PC-3 (cell line): Measurements from ENCODE around the gene CLEC2L. TPM values are rescaled to one million over a fixed set of nuclear protein-coding genes. Genes with fewer than 3 reads are reported as not detected.
A peak's percentile ranks its signal among the peaks of the same experiment; 100 is the strongest.

ENCODE experiments used
- ATAC-seq: fragments of 200-7000 bp; cut with Tn5 transposase; 2 replicates; pipeline ENCODE4 v1.9.1; 2020; ENCODE audit warnings: mild to moderate bottlenecking, moderate library complexity
- BruUV-seq: library from RNA; stranded (reverse); fragments of 400-500 nt; replicated peaks from 2 replicates; lab custom pipeline; 2021; lab: Mats Ljungman, UMichigan
- CTCF ChIA-PET: fragments of 300-600 bp; sonication (Branson Sonifier 250); formaldehyde crosslinking; loops from one replicate; lab custom pipeline; 2022; ENCODE audit warnings: antibody characterized with exemption; lab: Charles Lee
- POLR2A ChIA-PET: fragments of 300-600 bp; sonication (Branson Sonifier 250); formaldehyde crosslinking; loops from one replicate; lab custom pipeline; 2022; ENCODE audit warnings: antibody characterized with exemption; ENCODE audit not compliant: unreplicated experiment; lab: Charles Lee
- DNase-seq: peaks from one replicate; pipeline ENCODE4 v3.0.0-alpha.2; 2015
- H2AFZ ChIP-seq: fragments of 300-600 bp; sonication (generic); 2 replicates; pipeline ENCODE4 v1.6.0; 2016; ENCODE audit warnings: antibody characterized with exemption, low read length
- H3F3A ChIP-seq: fragments of 300-600 bp; sonication (generic); one replicate; pipeline ENCODE4 v1.6.0; 2017; ENCODE audit warnings: antibody characterized with exemption, low read length, control low read depth, mild to moderate bottlenecking; ENCODE audit not compliant: unreplicated experiment
- H3K27ac ChIP-seq: fragments of 300-600 bp; sonication (generic); 2 replicates; pipeline ENCODE4 v1.5.1; 2016; ENCODE audit warnings: mild to moderate bottlenecking, low read length
- H3K27me3 ChIP-seq: fragments of 300-600 bp; sonication (generic); 2 replicates; pipeline ENCODE4 v1.6.1; 2016; ENCODE audit warnings: low read length, mixed read lengths
- H3K36me3 ChIP-seq: fragments of 300-600 bp; sonication (generic); 2 replicates; pipeline ENCODE4 v1.6.1; 2016; ENCODE audit warnings: low read depth, mixed run types, low read length, mixed read lengths
- H3K4me1 ChIP-seq: fragments of 300-600 bp; sonication (generic); 2 replicates; pipeline ENCODE4 v1.5.1; 2016; ENCODE audit warnings: low read length; ENCODE audit not compliant: insufficient read depth
- H3K4me2 ChIP-seq: fragments of 300-600 bp; sonication (generic); 2 replicates; pipeline ENCODE4 v1.6.0; 2016; ENCODE audit warnings: low read length
- H3K4me3 ChIP-seq: fragments of 300-600 bp; sonication (generic); 2 replicates; pipeline ENCODE4 v1.5.1; 2016; ENCODE audit warnings: mild to moderate bottlenecking, low read length, mixed read lengths
- H3K79me2 ChIP-seq: fragments of 300-600 bp; sonication (generic); 2 replicates; pipeline ENCODE4 v1.6.1; 2017; ENCODE audit warnings: low read length, mixed read lengths
- H3K9ac ChIP-seq: fragments of 300-600 bp; sonication (generic); 2 replicates; pipeline ENCODE4 v1.6.0; 2016; ENCODE audit warnings: mild to moderate bottlenecking, low read length
- H3K9me2 ChIP-seq: fragments of 300-600 bp; sonication (generic); replicated peaks from 2 replicates; pipeline ENCODE4 v1.6.1; 2016; ENCODE audit warnings: mixed run types, low read length, mixed read lengths
- H3K9me3 ChIP-seq: fragments of 300-600 bp; sonication (generic); 2 replicates; pipeline ENCODE4 v1.6.1; 2016; ENCODE audit warnings: low read length, mixed read lengths
- H4K20me1 ChIP-seq: fragments of 300-600 bp; sonication (generic); 2 replicates; pipeline ENCODE4 v1.6.1; 2016; ENCODE audit warnings: low read length, mixed read lengths
- EZH2 ChIP-seq: fragments of 300-600 bp; sonication (generic); IDR thresholded peaks from one replicate; pipeline ENCODE4 v1.6.1; 2017; ENCODE audit warnings: antibody characterized with exemption, mild to moderate bottlenecking, low read length; ENCODE audit not compliant: unreplicated experiment
- EZH2phosphoT487 ChIP-seq: fragments of 300-600 bp; sonication (generic); IDR thresholded peaks from 2 replicates; pipeline ENCODE4 v1.6.1; 2018; ENCODE audit warnings: mild to moderate bottlenecking, antibody characterized with exemption, low read length, borderline replicate concordance
- intact Hi-C: fragments of 100-400 bp; cut with micrococcal nuclease; formaldehyde crosslinking; loops from 2 replicates; pipeline ENCODE4 v1.9.0; 2023
- total RNA-seq: library from RNA; depleted of rRNA; stranded (reverse); fragments of >200 nt; gene quantifications from 2 replicates; pipeline ENCODE4 v1.2.3, GENCODE V29; 2014
- TF ChIP-seq, protein P1 (sequence below): fragments of 300-600 bp; sonication (generic); conservative IDR thresholded peaks from 2 replicates; pipeline ENCODE4 v1.5.1; 2017; ENCODE audit warnings: antibody characterized with exemption, low read depth, mild to moderate bottlenecking, low read length

Gene CLEC2L
- total RNA-seq, 1 experiment from 2014 or later = not detected

DNA sequence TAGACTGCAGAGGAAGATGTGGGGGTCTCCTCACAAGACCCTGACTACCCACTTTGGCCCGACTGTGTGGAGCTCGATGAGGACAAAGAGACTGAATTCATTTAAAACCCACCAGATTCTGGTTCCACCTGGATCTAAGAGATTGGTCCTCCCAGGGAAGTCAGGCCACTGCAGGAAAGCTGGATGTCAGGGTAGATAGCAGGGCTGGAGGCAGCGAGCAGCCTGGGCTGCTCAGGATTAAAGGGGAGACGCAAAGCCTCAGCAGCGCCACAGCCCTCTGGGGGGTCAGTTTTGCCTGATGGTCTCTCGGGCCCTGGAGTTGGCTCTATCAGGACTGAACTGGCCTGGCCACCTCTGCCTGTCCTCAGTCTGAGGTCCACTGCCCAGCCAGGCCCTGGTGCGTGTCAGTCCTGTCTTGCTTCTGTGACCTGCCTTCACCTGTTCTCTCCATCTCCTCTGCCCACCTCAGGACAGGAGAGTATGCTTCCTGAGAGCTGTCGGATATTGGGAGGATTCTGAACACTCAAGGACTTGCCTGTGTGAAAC is 27.8 kb upstream of the CLEC2L start:
- H4K20me1 ChIP-seq = no peaks in the 10 kb centered on the region
- H2AFZ ChIP-seq = no peak overlapping the region
- no peaks in the 10 kb centered on the region for H3K9me2 ChIP-seq
- H3K4me1 ChIP-seq = no peaks in the 10 kb centered on the region
- ATAC-seq = no peak
- H3F3A ChIP-seq = no peaks in the 10 kb centered on the region
- CTCF ChIA-PET = no interaction called here
- H3K27me3 ChIP-seq = no peaks in the 10 kb centered on the region
- H3K36me3 ChIP-seq = no peaks in the 10 kb centered on the region
- DNase-seq = no peak
- BruUV-seq = no TSS peak
- POLR2A ChIA-PET = no interaction called here
- no peak overlapping the region for H3K27ac ChIP-seq
- no peaks in the 10 kb centered on the region for H3K9me3 ChIP-seq
- TF ChIP-seq EZH2 (no peak), EZH2phosphoT487 (no peak)
- TF ChIP-seq, protein P1, sequence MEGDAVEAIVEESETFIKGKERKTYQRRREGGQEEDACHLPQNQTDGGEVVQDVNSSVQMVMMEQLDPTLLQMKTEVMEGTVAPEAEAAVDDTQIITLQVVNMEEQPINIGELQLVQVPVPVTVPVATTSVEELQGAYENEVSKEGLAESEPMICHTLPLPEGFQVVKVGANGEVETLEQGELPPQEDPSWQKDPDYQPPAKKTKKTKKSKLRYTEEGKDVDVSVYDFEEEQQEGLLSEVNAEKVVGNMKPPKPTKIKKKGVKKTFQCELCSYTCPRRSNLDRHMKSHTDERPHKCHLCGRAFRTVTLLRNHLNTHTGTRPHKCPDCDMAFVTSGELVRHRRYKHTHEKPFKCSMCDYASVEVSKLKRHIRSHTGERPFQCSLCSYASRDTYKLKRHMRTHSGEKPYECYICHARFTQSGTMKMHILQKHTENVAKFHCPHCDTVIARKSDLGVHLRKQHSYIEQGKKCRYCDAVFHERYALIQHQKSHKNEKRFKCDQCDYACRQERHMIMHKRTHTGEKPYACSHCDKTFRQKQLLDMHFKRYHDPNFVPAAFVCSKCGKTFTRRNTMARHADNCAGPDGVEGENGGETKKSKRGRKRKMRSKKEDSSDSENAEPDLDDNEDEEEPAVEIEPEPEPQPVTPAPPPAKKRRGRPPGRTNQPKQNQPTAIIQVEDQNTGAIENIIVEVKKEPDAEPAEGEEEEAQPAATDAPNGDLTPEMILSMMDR = no peak
- no peak overlapping the region for H3K4me2 ChIP-seq
- no peak overlapping the region for H3K9ac ChIP-seq
- no peak overlapping the region for H3K4me3 ChIP-seq
- intact Hi-C loops = loop anchor here (10.0 kb wide), 1 partner anchor 59 kb away; no protein-coding TSS in a partner anchor
- no peaks in the 10 kb centered on the region for H3K79me2 ChIP-seq

DNA sequence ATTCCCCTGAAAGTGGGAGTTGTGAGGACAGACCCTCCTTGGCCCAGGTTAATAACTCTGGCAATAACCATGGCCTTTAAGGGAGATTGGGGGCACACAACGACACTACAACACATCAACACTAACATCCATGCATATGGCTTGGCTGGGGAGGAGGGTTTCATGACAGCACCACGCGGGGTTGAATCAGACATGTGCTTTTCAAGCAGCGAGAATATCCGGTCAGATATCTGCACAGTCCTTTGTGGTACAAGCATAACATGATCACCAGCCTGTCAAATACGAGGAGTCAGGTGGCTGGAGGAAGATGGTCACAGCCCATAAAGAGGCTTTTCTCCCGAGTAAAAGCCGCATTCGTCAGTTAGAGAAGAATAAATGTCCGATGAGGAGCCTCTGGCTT is 27.0 kb upstream of the CLEC2L start:
- Histone ChIP-seq H3K4me1 (no peaks in the 10 kb centered on the region), H4K20me1 (no peaks in the 10 kb centered on the region), H3K27ac (no peak overlapping the region), H3K27me3 (no peaks in the 10 kb centered on the region), H3K36me3 (no peaks in the 10 kb centered on the region), H3F3A (no peaks in the 10 kb centered on the region), H3K9me3 (no peaks in the 10 kb centered on the region), H3K4me3 (no peak overlapping the region), H3K9me2 (no peaks in the 10 kb centered on the region), H2AFZ (no peak overlapping the region), H3K9ac (no peak overlapping the region), H3K4me2 (no peak overlapping the region), H3K79me2 (no peaks in the 10 kb centered on the region)
- ATAC-seq (no peak), DNase-seq (no peak)
- no TSS peak for BruUV-seq
- ChIA-PET POLR2A (no interaction called here), CTCF (no interaction called here)
- intact Hi-C loops = loop anchor here (10.0 kb wide), 1 partner anchor 58 kb away; no protein-coding TSS in a partner anchor
- no peak for TF ChIP-seq EZH2
- TF ChIP-seq, protein P1 = no peak
- TF ChIP-seq EZH2phosphoT487 = no peak

DNA sequence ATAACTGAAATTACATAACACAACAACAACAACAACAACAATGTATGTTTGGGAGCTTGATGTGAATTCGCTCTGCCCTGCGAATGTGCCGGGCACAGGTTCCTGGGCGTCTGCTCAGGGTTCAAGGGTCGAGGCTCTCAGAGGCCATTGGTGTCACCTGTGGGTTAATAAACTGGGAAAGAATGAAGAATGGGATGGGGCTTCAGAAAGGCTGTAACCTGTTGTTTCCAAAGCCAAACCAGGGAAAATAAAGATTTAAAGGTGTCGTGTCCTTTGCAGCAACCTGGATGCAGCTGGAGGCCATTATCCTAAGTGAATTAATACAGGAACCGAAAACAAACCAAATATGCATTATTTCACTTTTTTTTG is 22.7 kb upstream of the CLEC2L start:
- POLR2A ChIA-PET = no interaction called here
- no TSS peak for BruUV-seq
- Histone ChIP-seq H3F3A (no peaks in the 10 kb centered on the region), H3K4me2 (peak overlapping the region; percentile 84), H3K27ac (no peak overlapping the region), H2AFZ (peak overlapping the region; percentile 88), H3K27me3 (no peaks in the 10 kb centered on the region), H3K9me3 (no peaks in the 10 kb centered on the region), H3K9ac (no peak overlapping the region), H3K4me3 (peak overlapping the region; percentile 66), H3K36me3 (no peaks in the 10 kb centered on the region), H4K20me1 (no peaks in the 10 kb centered on the region), H3K79me2 (no peaks in the 10 kb centered on the region), H3K9me2 (no peaks in the 10 kb centered on the region), H3K4me1 (no peaks in the 10 kb centered on the region)
- TF ChIP-seq, protein P1 = no peak
- TF ChIP-seq EZH2 = no peak
- no peak for TF ChIP-seq EZH2phosphoT487
- intact Hi-C loops = loop anchor here (5.0 kb wide), 1 partner anchor 277 kb away; the partner anchor contains the start of gene HIPK2
- ATAC-seq = no peak
- DNase-seq = no peak
- CTCF ChIA-PET = interaction anchor here (0.5 kb wide), 1 partner anchor 101 kb away, joined by 8 read pairs; no protein-coding TSS in a partner anchor
